ENCODE results near the gene RNF167. TPM values are rescaled to one million over a fixed set of nuclear protein-coding genes. Genes with fewer than 3 reads are reported as not detected.
"Not testable (repeated sequence)": the region's sequence is repeated elsewhere in the genome, so short reads cannot be mapped to it uniquely, and the experiment has no call there.

Gene RNF167
- total RNA-seq, 1 donor from 2014 or later: 90.7 TPM

DNA sequence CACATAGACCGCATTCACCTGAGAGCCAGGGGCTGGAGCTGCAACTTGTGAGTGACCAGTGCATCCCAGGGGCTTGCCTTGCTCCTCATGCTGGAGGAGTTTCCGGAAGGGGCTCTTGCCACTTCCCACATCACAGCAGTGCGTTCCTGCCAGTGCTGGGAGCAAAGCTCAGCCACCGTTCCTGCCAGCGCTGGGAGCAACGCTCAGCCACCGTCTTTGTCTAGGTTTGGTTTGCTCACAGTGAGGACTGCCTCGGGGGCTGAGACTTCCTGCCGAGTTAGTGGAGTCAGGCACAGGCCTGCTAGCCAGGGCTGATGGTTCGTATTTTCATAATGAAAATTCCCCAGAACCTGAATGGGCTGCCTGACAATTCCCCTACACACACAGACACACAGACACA lies 31.8 kb upstream of the RNF167 start:
- Histone ChIP-seq H3K27ac (replicated peaks) (peak overlapping the region; percentile 80), H3K36me3 (no peaks in the 10 kb centered on the region), H3K4me3 (no peak overlapping the region), H3K27me3 (ENCODE audit: low read depth) (peaks cover 4% of the 10 kb centered on the region), H3K9me3 (replicated peaks) (no peaks in the 10 kb centered on the region), H3K4me1 (peaks cover 19% of the 10 kb centered on the region)
- no peak for DNase-seq
- intact Hi-C loops (cut with micrococcal nuclease): loop anchor here (5.0 kb wide), 1 partner anchor 154 kb away; no protein-coding TSS in a partner anchor
- TF ChIP-seq, protein P1, sequence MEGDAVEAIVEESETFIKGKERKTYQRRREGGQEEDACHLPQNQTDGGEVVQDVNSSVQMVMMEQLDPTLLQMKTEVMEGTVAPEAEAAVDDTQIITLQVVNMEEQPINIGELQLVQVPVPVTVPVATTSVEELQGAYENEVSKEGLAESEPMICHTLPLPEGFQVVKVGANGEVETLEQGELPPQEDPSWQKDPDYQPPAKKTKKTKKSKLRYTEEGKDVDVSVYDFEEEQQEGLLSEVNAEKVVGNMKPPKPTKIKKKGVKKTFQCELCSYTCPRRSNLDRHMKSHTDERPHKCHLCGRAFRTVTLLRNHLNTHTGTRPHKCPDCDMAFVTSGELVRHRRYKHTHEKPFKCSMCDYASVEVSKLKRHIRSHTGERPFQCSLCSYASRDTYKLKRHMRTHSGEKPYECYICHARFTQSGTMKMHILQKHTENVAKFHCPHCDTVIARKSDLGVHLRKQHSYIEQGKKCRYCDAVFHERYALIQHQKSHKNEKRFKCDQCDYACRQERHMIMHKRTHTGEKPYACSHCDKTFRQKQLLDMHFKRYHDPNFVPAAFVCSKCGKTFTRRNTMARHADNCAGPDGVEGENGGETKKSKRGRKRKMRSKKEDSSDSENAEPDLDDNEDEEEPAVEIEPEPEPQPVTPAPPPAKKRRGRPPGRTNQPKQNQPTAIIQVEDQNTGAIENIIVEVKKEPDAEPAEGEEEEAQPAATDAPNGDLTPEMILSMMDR (IDR thresholded peaks at IDR 0.05; ENCODE audit: borderline replicate concordance): no peak

DNA sequence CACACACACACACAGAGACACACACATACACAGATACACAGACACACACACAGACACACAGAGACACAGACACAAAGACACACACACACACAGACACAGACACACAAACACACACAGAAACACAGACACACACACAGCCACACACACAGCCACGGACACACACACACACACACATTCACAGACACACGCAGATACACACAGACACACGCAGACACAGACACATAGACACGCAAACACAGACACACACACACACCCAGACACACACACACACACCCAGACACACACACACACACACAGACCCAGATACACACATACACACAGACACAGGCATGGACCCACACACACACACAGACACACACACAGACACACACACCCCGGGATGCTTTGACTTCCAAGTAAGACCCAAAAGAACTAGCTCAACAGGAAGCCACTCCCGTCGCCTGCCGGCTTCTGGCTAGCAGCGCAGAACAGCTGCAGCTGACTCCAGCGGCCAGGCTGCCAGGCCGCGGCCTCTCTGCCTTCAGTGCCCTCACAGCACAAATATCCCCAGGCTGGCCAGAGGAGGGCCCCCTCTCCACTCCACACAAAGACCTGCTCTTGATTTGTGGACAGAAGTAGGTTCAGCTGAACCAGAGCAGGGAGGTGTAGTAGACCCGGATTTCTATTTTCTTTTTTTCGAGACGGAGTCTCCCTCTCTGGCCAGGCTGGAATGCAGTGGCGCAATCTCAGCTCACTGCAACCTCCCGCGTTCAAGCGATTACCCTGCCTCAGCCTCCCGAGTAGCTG lies 31.2 kb upstream of the RNF167 start:
- Histone ChIP-seq H3K9me3 (replicated peaks) (no peaks in the 10 kb centered on the region), H3K36me3 (no peaks in the 10 kb centered on the region), H3K4me3 (peak overlapping the region; percentile 19), H3K27ac (replicated peaks) (peak overlapping the region; percentile 80), H3K27me3 (ENCODE audit: low read depth) (peaks cover 4% of the 10 kb centered on the region), H3K4me1 (peaks cover 15% of the 10 kb centered on the region)
- intact Hi-C loops (cut with micrococcal nuclease): loop anchor here (5.0 kb wide), 1 partner anchor 153 kb away; no protein-coding TSS in a partner anchor
- TF ChIP-seq, protein P1 (IDR thresholded peaks at IDR 0.05; ENCODE audit: borderline replicate concordance): peak; percentile 92
- peak; percentile 92 for DNase-seq

DNA sequence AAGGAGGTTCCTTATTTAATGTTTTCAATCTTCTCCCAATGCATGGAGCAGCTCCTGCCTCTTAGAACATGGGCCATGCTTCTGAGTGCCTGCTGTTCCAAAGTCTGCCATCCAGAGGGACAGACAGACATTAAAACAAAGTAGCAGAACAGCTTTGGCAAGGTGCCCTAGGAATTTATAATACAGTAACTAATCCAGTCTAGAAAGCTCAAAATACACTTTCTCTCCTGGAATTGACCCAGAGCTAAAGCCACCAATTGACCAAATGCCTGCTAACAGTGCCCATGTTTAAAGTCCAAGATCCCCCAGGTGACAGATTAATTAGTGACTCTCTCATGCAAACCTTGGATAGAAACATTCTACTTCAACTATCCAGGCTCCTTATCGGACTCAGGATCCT lies 26.1 kb upstream of the RNF167 start:
- intact Hi-C loops (cut with micrococcal nuclease): no loop called here
- DNase-seq: no peak
- no peak overlapping the region for H3K27ac ChIP-seq (replicated peaks)
- TF ChIP-seq, protein P1 (IDR thresholded peaks at IDR 0.05; ENCODE audit: borderline replicate concordance): no peak
- no peak overlapping the region for H3K4me3 ChIP-seq
- no peaks in the 10 kb centered on the region for H3K9me3 ChIP-seq (replicated peaks)
- peaks cover 8% of the 10 kb centered on the region for H3K4me1 ChIP-seq
- H3K27me3 ChIP-seq (ENCODE audit: low read depth): no peaks in the 10 kb centered on the region
- no peaks in the 10 kb centered on the region for H3K36me3 ChIP-seq

DNA sequence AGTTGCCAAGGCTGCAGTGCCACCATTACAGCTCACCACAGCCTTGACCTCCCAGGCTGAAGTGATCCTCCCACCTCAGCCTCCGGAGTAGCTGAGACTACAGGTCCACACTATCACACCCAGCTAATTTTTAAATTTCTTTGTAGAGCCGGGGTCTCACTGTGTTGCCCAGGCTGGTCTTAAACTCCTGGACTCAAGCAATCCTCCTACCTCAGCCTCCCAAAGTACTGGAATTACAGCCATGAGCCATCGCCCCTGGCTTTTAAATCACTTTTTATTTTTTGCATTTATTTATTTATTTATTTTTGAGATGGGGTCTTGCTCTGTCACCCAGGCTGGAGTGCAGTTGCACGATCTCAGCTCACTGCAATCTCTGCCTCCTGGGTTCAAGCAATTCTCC lies 25.5 kb upstream of the RNF167 start:
- H3K4me3 ChIP-seq; H3K36me3 ChIP-seq; H3K27me3 ChIP-seq (ENCODE audit: low read depth); intact Hi-C loops (cut with micrococcal nuclease); H3K27ac ChIP-seq (replicated peaks); H3K9me3 ChIP-seq (replicated peaks); H3K4me1 ChIP-seq; DNase-seq: not testable (repeated sequence)

DNA sequence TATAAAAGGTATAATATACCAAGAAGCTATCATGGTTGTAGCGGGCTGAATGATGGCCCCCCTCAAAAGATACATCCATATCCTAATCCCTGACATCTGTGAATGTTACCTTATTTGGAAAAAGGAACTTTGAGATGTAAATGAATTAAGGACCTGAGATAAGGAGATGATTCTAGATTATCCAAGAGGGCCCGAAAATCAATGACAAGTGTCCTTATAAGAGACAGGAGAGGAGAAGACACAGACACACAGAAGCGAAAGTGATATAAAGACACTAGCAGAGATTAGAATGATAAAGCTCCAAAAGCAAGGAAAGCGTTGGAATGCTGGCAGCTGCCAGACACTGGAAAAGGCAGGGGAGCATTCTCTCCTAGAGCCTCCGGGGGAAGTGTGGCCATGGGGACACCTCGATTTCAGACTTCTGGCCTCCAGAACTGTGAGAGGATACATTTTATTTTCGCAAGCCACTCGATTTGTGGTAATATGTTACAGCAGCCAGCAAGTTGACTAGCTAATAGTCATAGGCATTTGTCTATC lies 20.5 kb upstream of the RNF167 start:
- H3K4me3 ChIP-seq: no peak overlapping the region
- DNase-seq: no peak
- intact Hi-C loops (cut with micrococcal nuclease): no loop called here
- H3K36me3 ChIP-seq: no peaks in the 10 kb centered on the region
- TF ChIP-seq, protein P1 (IDR thresholded peaks at IDR 0.05; ENCODE audit: borderline replicate concordance): no peak
- no peaks in the 10 kb centered on the region for H3K27me3 ChIP-seq (ENCODE audit: low read depth)
- no peaks in the 10 kb centered on the region for H3K4me1 ChIP-seq
- H3K9me3 ChIP-seq (replicated peaks): no peaks in the 10 kb centered on the region
- no peak overlapping the region for H3K27ac ChIP-seq (replicated peaks)
